Nephron (organoid): ENCODE data around the gene FN1.

Experiments used
- H3K27ac Mint-ChIP-seq, 3 experiments: 2 replicates each; pipeline ENCODE4 v1.8.0; 2020; ENCODE audit warnings: mixed read lengths in 3 of 3, mild to moderate bottlenecking in 2 of 3, moderate library complexity in 1 of 3
- H3K27me3 Mint-ChIP-seq: 2 replicates; pipeline ENCODE4 v1.8.0; 2021; ENCODE audit warnings: low read depth, mild to moderate bottlenecking, moderate library complexity, mixed read lengths
- H3K36me3 Mint-ChIP-seq: 2 replicates; pipeline ENCODE4 v1.8.0; 2020; ENCODE audit warnings: low read depth, mixed read lengths
- H3K4me1 Mint-ChIP-seq: 2 replicates; pipeline ENCODE4 v1.8.0; 2020; ENCODE audit warnings: mixed read lengths
- H3K4me3 Mint-ChIP-seq, 3 experiments: 2 replicates each; pipeline ENCODE4 v1.8.0; 2020; ENCODE audit warnings: mild to moderate bottlenecking in 3 of 3, mixed read lengths in 3 of 3, moderate library complexity in 2 of 3
- H3K9me3 Mint-ChIP-seq: 2 replicates; pipeline ENCODE4 v1.8.0; 2020; ENCODE audit warnings: mixed read lengths
- TF ChIP-seq, protein P1 (sequence below), 3 experiments: fragments of 200-600 bp; sonication (generic); IDR thresholded peaks; one replicate each; pipeline ENCODE4 v1.5.0; 2021; ENCODE audit warnings: antibody characterized with exemption in 3 of 3; ENCODE audit not compliant: unreplicated experiment in 3 of 3

The FN1 gene

DNA sequence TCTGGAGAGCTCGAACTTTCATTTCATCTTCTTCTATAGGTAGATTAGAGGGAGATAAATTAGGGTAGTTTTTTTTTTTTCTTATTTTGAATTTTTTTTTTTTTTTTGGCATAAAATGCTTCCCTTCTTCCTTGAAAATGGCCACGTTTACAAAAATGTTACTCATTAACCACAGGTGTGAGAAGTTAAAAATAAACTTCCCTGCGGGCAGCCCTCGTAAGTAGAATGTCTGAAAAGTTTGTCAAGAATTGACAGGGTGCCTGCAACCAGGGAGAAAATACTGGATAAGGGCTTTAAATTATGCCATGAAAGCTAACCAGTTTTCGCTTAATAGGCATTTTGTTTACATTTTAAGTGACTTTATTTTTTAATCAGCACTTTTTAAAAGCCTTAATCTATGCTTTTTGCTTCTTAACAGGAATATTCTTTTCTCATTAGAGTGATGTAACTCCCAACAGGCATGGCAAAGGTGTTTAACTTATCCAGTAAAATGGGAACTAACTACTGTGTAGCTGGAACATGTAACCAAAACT, 4.2 kb upstream of the FN1 start:
- no peak overlapping the region for H3K27ac Mint-ChIP-seq
- TF ChIP-seq, protein P1, sequence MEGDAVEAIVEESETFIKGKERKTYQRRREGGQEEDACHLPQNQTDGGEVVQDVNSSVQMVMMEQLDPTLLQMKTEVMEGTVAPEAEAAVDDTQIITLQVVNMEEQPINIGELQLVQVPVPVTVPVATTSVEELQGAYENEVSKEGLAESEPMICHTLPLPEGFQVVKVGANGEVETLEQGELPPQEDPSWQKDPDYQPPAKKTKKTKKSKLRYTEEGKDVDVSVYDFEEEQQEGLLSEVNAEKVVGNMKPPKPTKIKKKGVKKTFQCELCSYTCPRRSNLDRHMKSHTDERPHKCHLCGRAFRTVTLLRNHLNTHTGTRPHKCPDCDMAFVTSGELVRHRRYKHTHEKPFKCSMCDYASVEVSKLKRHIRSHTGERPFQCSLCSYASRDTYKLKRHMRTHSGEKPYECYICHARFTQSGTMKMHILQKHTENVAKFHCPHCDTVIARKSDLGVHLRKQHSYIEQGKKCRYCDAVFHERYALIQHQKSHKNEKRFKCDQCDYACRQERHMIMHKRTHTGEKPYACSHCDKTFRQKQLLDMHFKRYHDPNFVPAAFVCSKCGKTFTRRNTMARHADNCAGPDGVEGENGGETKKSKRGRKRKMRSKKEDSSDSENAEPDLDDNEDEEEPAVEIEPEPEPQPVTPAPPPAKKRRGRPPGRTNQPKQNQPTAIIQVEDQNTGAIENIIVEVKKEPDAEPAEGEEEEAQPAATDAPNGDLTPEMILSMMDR (IDR thresholded peaks at IDR 0.05; ENCODE audit: unreplicated experiment in 3 of 3), result no peak
- H3K4me1 Mint-ChIP-seq, result peaks cover 22% of the 10 kb centered on the region
- H3K4me3 Mint-ChIP-seq, result peak overlapping the region in 1 of 3 experiments; percentile 25
- no peaks in the 10 kb centered on the region for H3K9me3 Mint-ChIP-seq
- H3K36me3 Mint-ChIP-seq, result no peaks in the 10 kb centered on the region
- H3K27me3 Mint-ChIP-seq, result peaks cover 15% of the 10 kb centered on the region

DNA sequence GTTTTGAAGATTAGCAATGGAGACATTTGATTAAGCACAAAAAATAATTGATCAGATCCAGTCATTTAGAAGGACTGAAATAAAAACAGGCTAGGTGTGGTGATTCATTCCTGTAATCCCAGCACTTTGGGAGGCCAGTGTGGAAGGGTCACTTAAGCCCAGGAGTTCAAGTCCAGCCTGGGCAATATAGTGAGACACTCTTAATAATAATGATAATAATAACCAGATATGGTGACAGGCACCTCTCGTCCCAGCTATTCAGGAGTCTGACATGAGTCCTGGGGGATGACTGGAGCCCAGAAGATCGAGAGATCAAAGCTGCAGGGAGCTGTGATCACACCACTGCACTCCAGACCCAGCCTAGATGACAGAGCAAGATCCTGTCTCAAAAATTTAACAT, 3.5 kb upstream of the FN1 start:
- TF ChIP-seq, protein P1 (IDR thresholded peaks at IDR 0.05; ENCODE audit: unreplicated experiment in 3 of 3), result no peak
- Mint-ChIP-seq H3K27ac (peak overlapping the region in 2 of 3 experiments; percentile 26 to 99), H3K9me3 (no peaks in the 10 kb centered on the region), H3K36me3 (no peaks in the 10 kb centered on the region), H3K4me1 (peaks cover 27% of the 10 kb centered on the region), H3K4me3 (no peak overlapping the region), H3K27me3 (peaks cover 15% of the 10 kb centered on the region)

DNA sequence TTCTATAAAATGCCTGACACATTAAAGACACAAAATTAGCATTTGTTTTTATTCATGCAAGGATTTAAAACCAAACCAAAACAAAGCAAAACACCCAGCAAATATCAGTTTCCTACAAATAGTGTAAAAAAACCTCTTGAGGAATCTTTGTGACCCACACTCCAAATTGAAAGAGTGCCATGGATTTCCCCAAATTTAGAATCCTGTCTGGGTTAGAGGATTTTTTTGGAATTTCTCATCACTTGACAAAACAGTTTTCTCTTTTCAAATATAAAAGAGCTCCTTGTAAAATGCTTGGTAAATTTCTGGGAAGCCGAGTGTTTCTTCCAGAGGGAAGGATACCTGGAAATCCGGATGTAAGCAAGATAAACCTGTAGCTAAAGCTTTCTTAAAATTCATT, 1.7 kb upstream of the FN1 start:
- TF ChIP-seq, protein P1 (IDR thresholded peaks at IDR 0.05; ENCODE audit: unreplicated experiment in 3 of 3), result no peak
- Mint-ChIP-seq H3K36me3 (peaks cover 11% of the 10 kb centered on the region), H3K9me3 (no peaks in the 10 kb centered on the region), H3K27ac (peak overlapping the region; percentile 96 to 99 (median 98)), H3K4me1 (peaks cover 33% of the 10 kb centered on the region), H3K4me3 (peak overlapping the region; percentile 83 to 96 (median 91)), H3K27me3 (peaks cover 15% of the 10 kb centered on the region)

DNA sequence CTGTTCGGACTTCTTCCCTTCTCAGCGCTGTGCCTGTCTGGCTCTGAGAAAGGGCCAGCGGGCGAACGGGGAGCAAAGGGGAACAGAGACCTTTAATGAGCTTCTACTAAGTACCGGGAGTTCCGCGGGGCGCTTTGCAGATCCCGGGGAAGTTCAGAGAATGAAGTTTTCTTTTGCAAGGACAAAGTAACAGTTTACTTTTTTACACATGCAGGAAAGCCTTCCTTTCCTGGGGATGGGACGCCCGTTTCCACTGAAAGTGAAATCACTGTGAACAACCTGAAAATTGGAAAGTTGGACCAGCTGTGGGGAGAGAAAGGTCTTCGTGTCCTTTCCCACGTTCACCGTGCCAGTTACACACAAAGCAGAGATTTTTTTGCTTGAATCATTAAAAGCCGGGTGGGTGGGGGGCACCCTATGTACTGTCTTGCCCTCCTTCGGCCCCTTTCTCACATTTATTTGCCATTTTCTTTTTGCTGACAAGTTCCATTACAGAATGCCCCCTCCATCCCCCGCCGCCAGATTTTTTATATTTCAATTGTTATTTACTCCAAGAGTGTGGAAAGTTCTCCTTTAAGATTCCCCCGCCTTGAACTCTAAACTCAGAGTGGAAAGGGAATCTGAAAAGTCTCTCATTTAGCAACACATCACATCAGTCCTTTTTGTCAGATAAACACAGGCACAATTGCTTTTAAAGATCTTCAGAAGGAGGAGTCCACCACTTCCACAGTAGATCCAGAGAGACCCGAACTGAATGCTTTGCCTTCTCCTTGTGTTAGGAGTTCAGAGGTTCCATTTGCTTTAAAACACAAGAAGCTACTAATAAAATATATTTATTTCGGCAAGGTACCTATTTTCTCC, 1.1 kb upstream of the FN1 start:
- Mint-ChIP-seq H3K36me3 (peaks cover 14% of the 10 kb centered on the region), H3K4me1 (peaks cover 33% of the 10 kb centered on the region), H3K9me3 (no peaks in the 10 kb centered on the region), H3K4me3 (peak overlapping the region; percentile 83 to 96 (median 91)), H3K27ac (peak overlapping the region; percentile 96 to 99 (median 98)), H3K27me3 (peaks cover 15% of the 10 kb centered on the region)
- TF ChIP-seq, protein P1 (IDR thresholded peaks at IDR 0.05; ENCODE audit: unreplicated experiment in 3 of 3), result no peak

DNA sequence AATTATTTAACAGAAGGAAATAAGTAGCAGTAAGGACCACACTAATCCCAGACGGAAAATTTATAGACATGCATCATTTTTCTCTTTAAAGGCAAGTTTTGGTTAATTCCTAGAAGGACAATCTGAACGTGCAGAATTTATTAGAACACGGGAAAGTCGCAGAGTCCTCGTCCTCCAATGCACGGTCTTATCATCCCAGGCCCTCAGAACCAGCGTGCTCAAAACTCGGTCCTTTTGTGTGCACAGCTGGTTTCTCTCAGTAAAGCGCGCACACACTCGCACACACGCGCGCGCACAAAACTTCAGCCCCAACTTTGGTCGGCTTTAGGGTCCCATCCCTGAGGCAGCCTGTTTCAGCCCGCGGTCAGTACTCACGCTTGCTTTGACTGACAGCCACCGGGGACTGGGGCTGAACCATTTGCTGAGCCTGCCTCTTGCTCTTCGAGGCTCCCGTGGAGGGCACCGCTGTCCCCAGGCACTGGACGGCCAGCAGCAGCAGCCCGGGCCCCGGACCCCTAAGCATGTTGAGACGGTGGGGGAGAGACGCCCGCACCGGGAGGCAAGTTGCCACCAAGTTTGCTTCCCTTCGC, 493 bp downstream of the FN1 start:
- Mint-ChIP-seq H3K36me3 (peaks cover 26% of the 10 kb centered on the region), H3K4me1 (peaks cover 42% of the 10 kb centered on the region), H3K9me3 (no peaks in the 10 kb centered on the region), H3K4me3 (peak overlapping the region; percentile 83 to 93 (median 93)), H3K27me3 (peaks cover 15% of the 10 kb centered on the region), H3K27ac (peak overlapping the region; percentile 77 to 88 (median 83))
- TF ChIP-seq, protein P1 (IDR thresholded peaks at IDR 0.05; ENCODE audit: unreplicated experiment in 3 of 3), result no peak
